GM18868 (cell line): Measurements from ENCODE around the gene VKORC1.

Source experiments
- ATAC-seq: cut with Tn5 transposase; IDR thresholded peaks from one replicate; pipeline ENCODE4 v1.9.1; 2021; ENCODE audit warnings: mild to moderate bottlenecking, moderate library complexity; ENCODE audit not compliant: unreplicated experiment

The VKORC1 gene

DNA sequence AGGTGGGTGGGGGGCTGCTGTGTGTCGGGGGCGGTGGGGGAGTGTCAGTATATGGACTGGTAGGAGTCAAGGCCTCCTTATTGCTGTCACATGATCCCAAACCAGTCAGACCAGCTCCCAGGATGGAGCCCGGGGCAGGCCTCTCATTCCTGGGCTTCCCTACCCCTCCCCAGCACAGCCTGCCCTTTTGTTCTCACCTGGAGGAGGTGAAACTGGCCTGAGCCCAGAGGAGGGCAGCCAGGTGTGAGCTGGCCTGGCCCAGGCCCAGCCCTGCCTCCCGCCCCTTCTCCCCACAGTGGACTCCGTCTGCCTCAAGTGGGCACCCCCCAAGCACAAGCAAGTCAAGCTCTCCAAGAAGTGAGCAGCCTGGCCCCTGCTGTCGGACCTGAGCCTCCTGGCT is 36.3 kb upstream of the VKORC1 start:
- no peak for ATAC-seq

DNA sequence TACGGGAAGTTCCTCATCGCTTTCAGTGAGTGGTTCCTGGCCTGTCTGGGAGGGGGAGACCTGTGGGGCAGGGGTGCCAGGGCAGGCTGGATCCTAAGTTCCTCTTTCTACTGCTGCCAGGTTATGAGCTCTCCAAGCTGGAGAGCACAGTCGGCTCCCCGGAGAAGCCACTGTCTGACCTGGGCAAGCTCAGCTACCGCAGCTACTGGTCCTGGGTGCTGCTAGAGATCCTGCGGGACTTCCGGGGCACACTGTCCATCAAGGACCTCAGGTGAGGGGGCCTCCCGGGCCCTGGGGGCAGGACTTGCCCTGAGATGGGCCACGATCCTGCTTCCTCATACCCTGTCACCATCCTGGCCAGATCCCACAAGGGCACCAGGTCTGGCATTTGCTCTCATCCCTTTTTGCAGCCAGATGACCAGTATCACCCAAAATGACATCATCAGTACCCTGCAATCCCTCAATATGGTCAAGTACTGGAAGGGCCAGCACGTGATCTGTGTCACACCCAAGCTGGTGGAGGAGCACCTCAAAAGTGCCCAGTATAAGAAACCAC is 35.8 kb upstream of the VKORC1 start:
- no peak for ATAC-seq

DNA sequence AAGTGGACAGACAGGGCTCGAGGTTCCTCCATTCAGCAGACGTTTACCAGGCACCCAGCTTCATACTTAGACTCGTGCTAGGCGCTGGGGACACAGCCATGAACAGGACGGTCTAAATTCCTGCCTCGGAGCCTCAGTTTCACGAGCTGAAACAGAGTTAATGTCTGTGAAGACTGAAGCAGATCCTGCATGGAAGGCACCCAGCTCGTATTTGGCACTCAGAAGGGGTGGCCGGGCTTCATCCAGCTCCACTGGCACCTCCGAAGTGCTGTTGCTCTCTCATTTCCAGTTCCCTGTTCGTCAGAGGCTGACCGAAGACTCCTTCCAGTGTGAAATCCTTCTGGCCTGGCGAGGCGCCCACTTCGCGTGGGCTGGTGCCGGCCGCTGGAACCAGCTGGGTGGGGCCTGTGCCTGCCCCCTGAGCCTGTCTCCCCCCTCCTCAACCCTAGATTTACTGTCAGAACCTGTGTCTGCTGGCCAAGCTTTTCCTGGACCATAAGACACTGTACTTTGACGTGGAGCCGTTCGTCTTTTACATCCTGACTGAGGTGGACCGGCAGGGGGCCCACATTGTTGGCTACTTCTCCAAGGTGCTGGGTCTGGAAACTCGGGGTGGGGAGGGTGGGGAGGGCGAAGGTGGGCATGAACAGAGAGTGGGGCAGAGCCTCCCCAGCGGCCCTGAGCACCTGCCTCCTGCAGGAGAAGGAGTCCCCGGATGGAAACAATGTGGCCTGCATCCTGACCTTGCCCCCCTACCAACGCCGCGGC is 35.2 kb upstream of the VKORC1 start:
- ATAC-seq = no peak

DNA sequence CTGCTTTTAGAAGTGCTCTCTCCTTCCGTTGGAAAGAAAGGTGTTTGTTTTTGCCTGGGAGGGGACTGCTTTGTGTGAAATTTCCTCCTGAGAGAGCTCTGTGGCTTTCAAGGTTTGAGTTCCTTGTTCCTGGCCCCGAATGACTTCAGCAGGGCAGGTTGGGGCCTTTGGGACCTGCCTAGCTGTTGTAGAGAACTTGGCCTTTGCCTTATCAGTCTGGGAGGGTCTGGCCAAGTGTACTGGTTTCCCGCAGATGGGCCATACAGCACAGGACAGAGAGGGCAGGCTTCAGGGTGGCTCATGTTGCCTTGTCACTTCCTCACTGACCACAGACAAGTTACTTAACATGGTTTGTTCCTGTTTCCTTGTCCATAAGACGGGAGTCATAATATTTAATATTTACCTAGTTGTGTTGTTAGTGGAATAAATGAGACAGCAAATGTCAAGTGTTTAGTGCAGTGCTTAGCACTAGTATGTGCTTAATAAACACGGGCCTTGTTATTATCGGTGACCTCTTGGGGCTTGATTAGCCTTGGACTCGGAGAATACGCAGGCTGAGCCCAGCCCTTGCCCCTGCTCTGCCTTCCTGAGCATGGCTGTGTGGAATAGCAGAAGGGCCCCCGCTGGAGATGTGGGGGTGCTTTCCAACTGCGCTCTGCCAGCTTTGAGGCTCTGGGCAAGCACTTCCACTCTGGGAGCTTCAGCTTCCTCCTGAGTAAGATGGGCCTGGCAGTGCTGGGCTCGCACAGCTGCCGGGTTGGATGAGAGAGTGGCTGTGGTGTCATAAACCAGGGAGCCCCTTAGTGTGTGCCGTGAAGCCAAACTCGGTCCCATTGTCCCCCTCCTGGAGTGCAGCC is 34.3 kb upstream of the VKORC1 start:
- no peak for ATAC-seq

DNA sequence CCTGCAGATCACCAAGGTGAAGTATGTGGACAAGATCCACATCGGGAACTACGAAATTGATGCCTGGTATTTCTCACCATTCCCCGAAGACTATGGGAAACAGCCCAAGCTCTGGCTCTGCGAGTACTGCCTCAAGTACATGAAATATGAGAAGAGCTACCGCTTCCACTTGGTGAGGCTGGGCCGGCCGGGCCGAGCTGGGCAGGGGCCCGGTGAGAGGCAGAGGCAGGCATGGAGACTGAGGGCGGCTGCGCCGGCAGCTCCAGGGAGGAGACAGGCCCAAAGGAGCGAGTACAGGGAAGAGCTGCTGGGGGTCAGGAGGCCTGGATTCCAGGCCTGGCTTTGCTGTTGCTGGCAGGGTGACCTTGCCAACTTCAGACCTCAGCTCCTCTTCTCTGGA is 32.6 kb upstream of the VKORC1 start:
- ATAC-seq = no peak

DNA sequence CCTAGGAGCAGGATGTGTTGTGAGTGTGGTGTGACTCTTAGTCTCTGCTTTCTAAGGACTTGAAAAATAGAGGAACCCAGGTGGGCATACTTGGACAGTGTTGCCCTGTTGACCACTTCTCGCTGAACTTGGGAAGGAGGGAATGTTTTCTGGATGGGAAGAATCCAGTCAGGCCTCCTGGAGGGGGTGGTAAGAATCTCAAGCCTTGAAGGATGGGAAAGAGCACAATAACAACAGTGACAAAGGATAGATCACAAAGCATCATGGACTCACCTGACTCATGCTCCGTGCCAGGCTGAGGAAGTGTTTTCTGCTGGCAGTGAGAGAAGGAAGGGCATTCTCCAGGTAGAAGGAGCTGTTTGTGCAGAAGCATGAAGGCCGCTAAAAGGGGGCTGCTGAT is 31.2 kb upstream of the VKORC1 start:
- no peak for ATAC-seq

DNA sequence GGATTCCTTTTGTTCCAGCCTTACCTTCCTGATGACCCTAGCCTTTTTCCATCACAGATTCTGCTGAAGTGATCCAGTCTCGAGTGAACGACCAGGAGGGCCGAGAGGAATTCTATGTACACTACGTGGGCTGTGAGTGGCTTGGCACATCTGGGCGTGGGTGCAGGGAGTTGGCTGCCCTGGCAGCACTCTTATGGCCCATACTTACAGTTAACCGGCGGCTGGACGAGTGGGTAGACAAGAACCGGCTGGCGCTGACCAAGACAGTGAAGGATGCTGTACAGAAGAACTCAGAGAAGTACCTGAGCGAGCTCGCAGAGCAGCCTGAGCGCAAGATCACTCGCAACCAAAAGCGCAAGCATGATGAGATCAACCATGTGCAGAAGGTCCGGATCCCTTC is 25.5 kb upstream of the VKORC1 start:
- no peak for ATAC-seq

DNA sequence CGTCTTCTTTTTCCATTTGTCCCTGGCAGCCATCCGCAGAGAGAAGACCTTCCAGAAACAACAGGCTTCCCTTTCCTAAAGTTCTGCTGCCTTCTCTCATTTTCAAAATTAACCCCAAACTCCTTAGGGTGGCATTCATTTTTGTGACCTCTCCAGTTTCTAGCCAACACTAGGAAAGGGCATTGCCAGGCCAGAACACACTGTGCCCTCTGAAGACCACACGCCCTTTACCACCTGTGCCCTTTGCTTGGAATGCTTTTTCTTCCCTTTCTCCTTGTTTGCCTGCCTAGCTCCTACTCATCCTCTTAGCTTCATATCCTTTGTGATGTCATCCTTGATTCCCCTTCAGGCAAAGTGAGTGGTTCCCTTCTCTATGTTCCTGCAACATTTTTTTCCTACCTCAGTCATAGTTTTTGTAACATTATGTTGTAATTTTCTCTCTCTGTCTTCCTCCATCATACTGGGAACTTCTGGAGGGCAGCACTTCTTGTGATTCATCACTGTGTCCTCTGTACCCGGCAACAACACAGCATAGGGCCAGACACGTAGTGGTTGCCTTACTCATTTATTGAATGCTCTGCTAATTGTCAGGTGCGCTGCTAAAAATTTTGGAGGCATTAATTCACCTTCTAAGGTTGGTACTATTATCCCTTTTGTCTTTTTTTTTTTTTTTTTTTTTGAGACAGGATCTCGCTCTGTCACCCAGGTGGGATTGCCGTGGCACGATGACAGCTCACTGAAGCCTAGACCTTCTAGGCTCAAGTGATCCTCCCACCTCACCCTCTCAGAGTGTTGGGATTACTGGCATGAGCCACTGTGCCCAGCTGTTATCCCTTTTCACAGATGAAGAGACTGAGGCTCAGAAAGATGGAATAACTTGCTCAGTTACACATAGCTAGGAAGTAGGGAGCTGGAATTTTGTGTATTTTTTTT is 23.9 kb upstream of the VKORC1 start:
- ATAC-seq = no peak

DNA sequence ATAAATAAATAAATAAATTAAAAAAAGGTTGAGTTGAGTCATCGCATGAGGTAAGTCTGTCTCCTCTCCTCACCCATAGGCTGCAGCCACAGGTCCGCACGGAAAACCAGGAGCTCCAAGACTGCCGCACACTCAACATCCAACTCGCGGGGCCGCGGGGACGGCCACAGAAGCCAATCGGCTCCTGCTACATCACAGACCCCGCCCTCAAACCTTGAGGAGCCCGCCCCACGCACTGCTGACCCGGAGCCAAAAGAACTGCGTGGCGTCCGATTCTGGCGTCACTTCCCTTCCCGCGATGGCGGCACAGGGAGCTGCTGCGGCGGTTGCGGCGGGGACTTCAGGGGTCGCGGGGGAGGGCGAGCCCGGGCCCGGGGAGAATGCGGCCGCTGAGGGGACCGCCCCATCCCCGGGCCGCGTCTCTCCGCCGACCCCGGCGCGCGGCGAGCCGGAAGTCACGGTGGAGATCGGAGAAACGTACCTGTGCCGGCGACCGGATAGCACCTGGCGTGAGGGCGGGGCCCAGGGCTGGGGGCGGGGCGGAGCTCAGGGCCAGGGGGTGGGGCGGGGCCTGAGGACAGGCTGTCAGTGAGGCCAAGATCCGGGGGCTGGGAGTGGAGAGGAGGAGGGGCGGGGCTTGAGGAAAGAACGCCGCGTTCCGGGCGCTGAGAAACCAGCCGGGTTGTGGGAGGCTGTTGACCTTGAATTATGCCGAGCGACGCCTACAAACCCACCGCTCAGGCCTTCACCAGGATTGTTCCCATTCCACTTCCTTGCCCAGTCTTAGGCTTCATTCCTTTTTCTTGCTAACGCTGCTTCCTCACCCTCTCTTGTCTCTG is 23.0 kb upstream of the VKORC1 start, which contains the start of gene KAT8:
Gene KAT8, plus strand, starts transcription at position 281 of the 839 bp plus-strand sequence. Its CDS starts 18 bp downstream, at position 299.
- peak; percentile 93 for ATAC-seq

DNA sequence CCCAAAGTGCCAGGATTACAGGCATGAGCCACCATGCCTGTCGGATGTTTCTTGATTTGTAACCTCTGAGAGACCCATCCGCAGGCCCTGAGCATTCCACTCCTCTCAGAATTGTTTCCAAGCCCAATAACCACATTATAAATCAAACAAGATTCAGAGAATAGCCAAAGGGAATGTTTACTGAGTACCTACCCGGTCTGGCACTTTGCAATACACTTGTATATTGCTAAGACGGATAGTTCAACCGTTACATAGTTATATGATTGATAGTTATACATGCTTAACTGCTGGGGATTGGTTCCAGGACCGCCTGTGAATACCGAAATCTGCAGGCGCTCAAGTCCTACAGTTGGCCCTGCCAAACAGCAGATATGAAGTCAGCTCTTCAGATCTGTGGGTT is 19.9 kb upstream of the VKORC1 start:
- ATAC-seq = no peak

DNA sequence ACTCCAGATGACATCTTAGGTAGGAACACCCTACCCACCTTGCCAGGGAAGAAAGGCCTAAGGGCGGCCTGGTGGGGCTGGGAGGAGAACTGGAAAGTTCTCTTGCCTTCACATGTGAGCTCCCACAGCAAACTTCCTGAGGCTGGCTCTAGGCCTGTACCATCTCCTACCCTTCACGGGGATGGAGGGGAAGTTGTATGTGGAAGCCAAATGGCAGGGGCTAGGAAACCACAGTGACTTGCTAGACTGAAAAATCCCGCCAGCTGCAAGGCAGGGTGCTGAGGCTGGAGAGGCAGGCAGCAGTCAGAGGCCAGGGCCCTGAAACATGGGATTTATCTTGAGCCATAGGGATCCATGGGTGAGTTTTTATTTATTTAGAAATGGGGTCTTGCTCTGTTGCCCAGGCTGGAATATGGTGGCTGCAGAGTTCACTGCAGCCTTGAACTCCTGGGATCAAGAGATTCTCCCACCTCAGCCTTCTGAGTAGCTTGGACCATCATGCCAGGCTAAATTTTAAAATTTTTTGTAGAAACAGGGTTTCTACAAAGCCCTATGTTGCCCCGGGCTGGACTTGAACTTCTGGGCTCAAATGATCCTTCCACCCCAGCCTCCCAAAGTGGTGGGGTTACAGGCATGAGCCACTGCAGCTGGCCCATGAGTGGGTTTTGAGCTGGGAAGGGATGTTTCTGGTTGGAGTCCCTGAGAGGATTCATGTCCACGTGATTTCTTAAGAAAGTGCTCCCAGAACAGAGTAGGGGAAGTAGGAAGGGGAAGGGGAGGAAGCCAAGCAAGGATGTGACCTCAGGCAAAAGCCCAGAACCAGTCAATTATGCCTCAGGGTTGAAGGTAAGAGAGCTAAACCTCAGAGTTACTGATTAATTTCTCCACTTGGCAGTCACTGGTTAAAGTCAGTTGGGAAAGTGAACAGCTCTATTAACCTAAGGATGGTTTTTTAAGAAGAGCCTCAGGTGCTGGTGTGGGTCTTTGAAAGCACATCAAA is 18.8 kb upstream of the VKORC1 start:
- no peak for ATAC-seq

DNA sequence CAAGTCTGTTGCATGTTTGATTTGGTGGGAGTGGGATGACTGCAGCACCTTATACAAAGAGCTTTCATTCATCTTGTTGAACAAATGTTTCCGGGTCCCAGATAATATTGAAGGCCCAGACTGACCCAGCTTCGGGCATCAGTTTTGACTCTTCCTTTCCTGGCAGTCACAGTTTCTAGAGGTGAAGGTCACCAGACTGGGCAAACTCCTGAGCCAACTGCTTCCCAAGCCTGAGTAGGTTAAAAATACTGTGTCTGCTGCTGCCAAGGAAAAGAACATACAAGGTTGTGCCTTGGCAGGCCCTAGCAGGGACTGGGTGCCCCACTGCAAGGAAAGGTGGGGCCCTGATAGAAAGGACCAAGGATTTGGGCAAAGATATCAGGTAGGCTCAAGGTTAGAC is 18.1 kb upstream of the VKORC1 start:
- no peak for ATAC-seq

DNA sequence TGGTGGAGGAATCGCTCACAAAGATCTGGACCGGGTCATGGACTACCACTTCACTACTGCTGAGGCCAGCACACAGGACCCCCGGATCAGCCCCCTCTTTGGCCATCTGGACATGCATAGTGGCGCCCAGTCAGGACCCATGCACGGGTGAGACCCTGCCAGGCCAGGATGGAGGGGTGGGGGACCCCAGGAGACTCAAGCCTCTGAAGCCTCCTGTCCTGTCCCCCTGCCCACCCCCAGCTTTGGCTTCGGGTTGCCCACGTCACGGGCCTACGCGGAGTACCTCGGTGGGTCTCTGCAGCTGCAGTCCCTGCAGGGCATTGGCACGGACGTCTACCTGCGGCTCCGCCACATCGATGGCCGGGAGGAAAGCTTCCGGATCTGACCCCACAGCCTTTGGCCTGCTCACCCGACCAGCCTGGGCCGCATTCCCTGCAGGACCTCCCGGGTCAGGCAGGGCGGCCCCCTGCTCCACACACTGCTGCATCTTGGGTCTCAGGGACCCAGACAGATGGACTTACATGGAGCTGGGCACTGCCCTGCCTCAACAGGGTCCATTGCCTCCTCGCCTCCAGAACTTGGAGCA is 17.4 kb upstream of the VKORC1 start:
- no peak for ATAC-seq

DNA sequence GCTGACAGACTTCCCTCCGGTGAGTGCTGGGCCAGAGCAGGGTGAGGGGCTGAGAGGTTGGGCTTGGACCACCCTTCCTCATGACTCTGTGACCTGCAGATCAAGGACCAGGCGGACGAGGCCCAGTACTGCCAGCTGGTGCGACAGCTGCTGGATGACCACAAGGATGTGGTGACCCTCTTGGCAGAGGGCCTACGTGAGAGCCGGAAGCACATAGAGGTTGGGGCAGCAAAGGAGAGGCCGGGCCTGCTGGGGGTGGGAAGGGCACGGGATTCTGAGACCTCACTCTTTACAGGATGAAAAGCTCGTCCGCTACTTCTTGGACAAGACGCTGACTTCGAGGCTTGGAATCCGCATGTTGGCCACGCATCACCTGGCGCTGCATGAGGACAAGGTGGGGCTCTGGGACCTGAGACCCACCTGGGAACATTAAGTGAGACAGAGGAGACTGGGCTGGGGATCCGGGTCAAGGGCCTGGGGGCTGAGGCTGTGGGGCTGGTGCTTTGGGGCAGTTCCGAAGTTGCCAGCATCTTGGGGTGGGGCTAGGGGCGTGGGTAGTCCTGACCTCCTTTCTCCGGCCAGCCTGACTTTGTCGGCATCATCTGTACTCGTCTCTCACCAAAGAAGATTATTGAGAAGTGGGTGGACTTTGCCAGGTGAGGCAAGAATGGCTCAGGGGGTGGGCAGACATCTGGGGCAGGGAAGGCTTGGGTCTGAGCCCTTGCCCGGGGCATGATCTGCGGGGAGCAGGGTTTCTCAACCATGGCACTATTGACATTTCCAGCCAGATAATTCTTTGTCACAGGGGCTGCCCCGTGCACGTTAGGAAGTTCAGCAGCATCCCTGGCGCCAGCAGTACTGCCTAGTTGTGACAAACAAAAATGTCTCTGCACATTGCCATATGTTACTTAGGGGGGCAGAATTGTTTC is 15.8 kb upstream of the VKORC1 start:
- no peak for ATAC-seq

DNA sequence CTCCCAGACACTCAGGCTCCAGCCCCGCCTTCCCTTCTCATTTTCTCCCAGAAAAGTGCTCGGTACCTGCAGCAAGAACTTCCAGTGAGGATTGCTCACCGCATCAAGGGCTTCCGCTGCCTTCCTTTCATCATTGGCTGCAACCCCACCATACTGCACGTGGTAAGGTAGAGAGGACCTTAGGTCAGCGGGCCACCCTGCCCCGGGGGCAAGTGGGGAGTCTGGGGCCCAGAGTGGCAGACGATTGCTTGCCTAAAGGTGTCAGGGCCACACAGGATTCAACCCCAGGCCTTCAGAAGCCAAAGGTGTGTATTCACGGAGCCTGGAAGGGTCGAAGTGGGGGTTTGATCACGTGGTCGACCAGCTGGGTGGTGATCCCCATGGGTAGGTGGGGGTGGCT is 15.0 kb upstream of the VKORC1 start:
- ATAC-seq = no peak

DNA sequence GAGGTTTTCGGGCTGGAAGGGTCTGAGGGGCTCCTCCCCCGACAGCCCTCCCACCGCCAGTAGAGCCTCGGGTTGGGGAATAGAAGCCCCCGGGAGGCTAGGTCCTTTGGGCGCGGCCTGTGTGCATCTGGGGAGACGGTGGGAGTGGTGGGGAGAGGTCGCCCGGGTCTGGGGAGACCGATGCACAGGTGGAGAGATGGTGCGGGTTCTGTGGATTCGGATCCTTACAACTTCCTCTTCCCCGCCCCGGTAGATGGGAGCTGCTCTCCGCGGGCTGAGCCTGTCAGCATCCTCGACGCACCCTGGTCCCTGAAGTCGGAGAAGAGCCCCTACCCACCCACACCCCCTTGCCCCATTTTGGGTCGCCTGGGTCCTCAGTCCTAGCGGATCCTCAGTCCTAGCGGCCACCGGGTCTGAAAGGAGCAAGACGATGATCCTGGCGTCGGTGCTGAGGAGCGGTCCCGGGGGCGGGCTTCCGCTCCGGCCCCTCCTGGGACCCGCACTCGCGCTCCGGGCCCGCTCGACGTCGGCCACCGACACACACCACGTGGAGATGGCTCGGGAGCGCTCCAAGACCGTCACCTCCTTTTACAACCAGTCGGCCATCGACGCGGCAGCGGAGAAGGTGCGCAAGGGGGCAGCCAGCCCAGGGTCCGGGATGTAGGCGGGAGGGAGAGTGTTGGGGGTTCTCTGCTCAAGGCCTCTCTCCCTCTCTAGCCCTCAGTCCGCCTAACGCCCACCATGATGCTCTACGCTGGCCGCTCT is 14.4 kb upstream of the VKORC1 start:
- no peak for ATAC-seq
